GM19238 (cell line): ENCODE data around the gene SPATA21.
"Not testable (repeated sequence)": the region's sequence is repeated elsewhere in the genome, so short reads cannot be mapped to it uniquely, and the experiment has no call there.

ENCODE experiments used
- DNase-seq: peaks from one replicate; pipeline ENCODE4 v3.0.0; 2011; ENCODE audit warnings: low spot score; ENCODE audit not compliant: insufficient read length

SPATA21 gene

DNA sequence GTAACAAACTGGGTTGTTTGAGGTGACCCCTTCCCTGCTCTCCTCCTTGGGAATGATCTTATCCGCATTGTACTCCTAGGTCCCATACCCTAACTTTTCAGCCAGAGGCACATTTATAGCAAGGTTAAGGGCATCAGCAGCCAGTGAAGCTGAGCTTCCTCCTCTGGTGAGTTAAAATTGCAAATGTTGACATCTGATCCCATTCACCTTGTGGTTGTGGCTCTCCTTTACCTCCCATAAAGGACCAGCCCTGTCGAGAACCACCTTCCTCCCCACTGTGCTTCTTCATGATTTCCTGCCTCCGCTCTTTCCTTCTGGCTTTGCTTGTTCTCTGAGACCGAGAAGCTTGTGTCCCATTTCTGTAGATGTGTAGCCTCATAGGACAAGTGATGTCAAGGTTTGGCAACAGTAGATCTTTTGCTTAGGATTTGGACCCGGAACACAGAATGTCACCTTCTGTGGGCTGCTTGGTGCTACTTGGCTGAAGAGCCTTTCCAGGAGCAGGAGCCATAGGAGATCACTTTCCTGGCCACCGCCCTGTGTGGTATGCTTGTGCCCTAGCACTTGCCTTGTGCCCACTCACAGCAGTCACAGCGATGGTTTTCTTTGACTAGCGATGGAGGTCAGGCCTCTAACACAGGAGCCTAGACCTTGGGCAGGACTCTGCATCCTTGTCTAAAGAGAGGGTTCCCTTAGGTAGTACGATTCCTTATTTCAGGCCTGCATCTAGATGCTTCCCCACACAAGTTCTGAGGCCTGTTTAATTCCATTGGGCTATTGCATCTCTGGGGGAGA is 51.4 kb downstream of the SPATA21 start:
- DNase-seq = no peak

DNA sequence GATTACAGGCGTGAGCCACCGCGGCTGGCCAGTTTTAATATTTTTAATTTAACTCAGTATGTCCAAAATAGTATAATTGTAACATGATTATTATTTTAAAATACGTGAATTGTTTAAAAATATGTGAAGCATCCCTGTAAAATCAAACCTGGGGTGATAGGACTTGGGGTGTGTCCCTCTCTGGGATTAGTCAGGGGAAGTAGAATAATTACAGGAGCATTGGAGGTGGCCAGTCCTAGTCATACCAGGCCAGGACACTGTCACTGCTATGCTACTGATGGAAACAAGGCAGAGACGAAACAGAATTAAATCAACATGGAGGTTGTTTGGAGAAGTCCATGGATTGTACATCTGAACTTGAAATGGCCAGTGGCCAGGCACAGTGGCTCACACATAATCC is 53.3 kb downstream of the SPATA21 start:
- no peak for DNase-seq

DNA sequence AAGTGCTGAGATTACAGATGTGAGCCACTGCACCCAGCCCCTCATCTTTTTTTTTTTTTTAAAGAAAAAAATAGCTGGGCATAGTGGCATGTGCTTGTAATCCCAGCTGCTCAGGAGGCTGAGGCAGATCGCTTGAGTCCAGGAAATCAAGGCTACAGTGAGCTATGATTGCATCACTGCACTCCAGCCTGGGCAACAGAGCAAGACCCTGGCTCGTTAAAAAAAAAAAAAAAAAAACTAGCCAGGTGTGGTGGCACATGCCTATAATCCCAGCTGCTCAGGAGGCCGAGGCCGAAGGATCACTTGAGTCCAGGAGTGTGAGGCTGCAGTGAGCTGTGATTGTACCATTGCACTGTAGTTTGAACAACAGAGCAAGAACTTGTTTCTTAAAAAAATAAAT is 56.4 kb downstream of the SPATA21 start:
- DNase-seq = no peak

DNA sequence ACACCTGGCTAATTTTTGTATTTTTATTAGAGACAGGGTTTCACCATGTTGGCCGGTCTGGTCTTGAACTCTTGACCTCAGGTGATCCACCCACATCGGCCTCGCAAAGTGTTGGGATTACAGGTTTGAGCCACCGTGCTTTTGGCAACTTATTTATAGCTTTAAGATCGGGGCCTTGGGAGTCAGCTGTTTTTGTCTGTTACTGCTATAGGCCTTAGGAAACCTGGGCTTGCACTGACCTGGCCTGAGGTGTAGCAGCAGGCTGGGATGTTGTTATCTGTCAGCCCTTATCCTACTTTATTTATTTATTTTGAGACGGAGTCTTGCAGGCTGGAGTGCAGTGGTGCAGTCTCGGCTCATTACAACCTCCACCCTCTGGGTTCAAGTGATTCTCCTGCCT is 58.8 kb downstream of the SPATA21 start:
- DNase-seq = no peak

DNA sequence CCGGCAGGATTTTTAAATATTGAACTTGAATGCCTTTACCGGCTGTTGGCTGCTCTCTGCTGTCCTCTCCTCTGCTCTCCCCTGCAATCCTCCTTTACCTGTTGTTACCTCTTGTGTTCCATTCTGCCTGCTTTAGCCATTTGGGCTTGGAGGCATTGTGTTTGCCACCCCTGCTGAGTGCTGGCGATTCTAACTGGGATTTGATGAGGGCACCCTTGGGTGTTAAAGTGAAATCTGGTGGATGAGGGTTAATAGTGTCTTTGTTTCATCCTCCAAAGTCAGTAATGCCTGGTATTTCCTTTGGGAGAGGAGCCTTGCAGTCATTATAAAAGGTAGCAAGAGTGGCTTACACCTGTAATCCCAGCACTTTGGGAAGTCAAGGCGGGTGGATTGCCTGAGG is 60.3 kb downstream of the SPATA21 start:
- DNase-seq = no peak

DNA sequence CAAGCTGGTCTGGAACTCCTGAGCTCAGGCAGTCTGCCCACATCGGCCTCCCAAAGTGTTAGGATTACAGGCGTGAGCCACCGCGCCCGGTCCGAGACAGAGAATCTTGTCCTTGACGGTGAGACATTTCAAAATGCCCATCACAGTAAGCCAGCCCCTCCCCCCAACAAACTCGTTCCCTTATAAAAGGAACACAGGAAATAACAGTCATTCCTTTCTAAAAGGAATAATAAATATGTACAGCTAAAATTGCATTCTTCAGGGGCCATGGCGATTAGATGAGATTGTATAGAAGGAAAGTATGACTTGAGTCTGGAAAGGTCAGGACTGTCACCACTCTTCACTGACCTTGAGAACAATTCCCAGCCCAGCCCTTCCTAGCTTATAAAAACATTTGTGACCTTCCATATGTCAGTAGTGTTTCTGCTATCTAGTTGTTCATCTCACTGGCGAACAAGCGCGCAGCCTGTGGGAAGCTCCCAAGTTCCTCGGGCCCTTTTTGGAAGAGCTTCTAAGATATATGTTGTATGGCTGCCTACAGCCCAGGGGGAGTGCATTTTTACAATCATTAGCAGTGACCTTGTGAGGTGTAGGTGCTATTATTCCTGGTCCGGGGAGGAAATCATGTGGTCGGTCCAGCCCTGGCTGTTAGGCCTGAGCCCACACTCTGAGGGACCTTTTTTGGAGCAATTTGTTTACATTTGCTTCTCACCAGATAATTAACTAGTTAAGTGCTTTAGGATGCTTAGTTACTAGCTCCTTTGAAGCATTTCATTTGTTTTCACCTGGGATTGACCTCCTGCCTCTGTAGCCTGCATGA is 61.5 kb downstream of the SPATA21 start:
- DNase-seq = no peak

DNA sequence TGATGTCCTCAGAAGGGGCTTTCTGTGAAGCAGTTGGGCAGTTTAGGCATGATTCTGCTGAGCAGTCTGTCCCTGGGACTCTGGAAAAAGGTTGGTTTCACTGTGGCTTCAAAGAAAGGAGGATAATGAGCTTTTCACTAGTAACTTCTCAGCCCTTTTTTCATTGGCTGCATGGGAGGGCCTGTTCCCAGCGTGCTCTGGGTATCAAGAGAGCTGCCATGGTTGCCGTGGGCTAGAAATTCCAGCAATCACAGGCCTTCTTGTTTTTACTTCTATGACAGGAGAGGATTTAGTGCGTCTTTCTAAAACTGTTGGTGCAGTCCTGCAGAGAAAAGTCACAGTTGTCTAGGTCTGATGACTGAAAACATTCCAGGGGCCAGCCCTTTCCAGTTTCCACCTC is 63.0 kb downstream of the SPATA21 start:
- no peak for DNase-seq

DNA sequence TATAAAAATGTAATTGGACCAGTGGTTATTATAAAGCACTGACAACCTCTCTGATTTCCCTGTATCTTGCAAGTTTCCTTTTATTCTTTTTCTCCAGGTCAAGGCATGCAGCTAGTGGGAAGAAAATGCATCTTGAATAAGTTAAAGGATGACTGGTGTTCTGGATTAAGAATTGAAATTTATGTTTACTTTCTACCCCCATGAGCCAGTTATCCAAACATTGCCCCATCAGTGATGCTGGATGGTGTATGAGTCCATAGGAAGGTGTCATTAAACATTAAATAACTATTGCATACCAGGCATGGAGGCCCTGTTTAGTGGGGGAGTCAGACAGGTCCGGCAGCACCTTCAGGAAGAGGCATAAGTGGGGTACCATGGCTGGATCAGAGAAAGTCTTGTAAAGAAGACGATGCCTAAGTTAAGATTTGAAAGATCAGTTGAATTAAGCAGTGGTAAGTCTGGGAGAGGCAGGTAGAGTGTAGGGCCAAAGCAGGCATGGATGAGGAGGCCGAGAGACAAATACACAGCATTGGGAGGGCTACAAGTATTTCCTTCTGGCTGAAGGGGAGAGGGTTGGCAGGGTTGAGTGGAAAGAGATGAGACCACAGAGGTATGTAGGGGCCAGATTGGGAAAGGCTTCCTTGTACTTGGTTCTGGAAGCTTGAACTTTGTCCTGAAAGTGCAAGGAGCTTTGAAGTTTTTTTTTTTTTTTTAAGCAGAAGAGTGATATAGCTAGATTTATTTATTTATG is 64.5 kb downstream of the SPATA21 start:
- DNase-seq = no peak

DNA sequence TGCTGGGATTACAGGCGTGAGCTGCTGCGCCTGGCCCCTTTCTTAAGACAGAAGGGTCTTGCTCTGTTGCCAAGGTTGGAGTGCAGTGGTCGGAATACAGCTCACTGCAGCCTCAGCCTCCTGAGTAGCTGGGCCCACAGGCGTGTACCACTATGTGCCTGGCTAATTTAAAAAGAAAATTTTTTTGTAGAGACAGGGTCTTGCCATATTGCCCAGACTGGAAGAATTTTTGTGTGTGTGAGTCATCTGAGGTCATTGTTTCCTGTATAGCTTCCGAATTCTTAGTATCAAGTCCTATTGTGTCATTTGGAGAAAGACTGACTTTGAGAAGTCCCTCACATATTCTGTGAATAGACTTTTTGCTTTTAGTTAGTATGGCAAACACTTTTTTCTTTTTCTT is 65.5 kb downstream of the SPATA21 start:
- DNase-seq = no peak

DNA sequence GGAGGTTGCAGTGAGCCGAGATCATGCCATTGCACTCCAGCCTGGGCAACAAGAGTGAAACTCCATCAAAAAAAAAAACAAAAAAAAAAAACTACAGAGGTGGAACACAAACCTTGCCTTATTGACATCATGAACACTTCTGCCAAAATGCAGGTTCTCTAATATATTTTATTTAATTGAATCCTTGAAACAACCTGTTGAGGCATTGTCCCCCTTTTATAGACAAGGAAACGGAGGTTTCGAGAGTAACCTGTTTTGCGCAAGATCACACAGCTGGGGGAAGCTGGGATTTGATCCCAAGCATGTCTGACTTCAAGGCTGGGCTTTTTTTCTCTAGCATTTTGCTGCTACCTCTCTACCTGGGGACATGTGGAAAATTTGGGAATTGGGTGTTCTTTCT is 67.4 kb downstream of the SPATA21 start:
- DNase-seq = no peak

DNA sequence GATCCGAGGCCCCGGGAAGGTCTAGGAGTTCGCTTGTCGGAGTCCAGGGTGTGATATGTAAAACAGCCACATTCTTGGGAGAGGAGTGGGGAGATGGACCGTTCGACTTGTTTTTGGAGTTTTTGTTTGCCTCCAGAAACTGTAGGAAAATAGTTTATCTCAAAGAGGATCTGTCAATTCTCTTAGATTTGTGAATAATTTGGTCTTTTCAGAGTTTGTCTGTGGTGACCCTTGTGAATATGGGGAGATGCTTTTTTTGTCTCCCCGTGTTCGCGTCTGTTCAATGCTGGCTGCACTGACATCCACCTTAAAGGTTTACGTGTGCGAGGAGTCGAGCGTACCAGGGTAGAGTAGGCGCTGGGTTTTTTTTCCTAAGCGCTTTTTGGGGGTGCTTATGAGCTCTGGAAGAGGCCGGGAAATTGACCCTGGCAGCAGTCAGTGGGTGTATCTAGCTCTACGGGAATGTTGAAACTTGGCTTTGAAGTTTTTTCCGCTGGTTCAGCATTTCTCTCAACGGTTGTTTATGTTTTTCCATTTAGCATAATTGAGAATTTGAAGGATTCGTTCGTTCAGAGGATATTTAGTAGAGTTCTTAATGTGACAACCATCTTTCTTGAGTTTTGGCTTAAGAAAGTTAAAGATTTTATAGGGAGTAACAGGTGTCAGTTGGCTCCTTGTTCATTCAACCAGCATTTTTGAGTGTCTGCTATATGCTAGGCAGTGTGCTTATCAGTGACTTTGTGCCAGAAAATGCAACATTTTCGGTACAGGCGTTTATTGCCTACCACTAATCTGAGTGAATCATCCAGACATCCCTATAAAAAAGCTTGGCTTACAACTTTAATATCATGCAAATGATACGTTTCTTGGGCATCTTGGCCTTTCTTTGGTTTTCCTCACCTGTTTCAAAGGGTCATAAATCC is 69.0 kb downstream of the SPATA21 start:
- DNase-seq = no peak

DNA sequence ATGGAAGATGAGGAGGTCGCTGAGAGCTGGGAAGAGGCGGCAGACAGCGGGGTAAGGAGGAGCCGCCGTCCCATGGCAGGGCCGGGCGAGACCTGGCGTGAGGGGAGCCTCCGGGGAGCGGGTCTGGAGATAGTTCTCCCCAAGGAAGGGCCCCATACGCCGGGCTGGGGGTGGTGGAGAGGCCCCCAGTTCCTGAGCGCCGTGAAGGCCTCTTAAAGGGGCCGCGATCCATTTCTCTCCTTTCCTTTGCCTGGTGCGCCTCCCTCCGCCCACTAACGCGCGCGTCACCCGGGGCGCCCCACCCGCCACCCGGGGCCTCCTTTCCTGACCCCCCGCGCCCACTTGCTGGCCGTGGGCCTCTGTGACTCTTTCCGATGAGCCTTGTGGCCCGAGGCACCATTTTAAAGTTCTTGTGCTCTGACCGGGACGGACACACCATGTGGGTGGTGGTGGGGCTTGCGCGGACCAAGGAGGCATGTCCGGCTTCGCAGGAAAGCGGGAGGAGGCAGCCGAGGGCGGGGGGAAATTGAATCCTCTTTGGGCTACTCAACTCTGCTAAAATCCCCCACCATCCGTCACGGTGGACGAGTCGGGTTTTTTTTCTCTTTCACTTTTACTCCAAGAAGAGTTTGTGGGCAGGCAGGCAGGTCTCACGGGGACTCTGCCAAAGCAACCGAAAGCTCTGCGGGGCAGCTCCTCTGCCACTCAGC is 69.8 kb downstream of the SPATA21 start:
- peak; percentile 58 for DNase-seq

DNA sequence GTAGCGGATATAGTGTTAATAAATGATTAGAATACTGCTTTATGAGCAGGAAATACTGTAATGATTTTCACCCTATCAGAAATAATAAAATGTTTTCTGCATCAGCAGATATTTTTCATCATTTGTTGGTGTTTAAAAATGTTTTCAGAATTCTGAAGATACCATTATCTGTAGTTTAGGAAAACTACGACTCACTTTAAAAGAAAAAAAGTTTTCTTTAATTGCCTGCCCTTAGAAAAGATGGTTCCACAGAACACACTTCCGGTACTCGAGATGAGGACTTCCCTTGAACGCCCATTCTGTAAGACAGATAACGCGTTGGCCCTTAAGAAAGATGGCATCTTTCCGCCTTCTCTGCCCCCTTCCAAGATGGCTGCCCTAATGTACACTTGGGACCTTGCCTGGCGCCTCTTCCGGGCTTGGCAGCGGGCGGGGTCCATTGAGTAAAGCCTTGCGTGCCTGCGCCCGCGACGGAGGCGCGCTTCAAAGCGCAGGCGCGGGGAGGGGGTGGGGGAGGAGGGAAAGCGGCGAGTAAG is 70.4 kb downstream of the SPATA21 start, which contains the start of gene SZRD1:
SZRD1 (plus strand) TSS at position 521 of the 536 bp plus-strand sequence. CDS start 16 bp downstream, outside the sequence.
- DNase-seq = peak; percentile 69

DNA sequence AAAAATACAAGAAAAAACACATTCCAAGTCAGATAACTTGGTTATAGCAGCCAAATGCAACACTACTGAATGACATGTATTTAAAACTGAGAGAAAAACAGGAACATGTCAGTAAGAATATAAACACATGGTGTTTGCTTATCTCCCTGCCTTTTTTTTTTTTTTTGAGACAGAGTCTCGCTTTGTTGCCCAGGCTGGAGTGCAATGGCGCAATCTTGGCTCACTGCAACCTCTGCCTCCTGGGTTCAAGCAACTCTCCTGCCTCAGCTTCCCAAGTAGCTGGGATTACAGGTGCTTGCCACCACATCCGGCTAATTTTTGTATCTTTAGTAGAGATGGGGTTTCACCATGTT is 72.1 kb downstream of the SPATA21 start:
- not testable (repeated sequence) for DNase-seq

DNA sequence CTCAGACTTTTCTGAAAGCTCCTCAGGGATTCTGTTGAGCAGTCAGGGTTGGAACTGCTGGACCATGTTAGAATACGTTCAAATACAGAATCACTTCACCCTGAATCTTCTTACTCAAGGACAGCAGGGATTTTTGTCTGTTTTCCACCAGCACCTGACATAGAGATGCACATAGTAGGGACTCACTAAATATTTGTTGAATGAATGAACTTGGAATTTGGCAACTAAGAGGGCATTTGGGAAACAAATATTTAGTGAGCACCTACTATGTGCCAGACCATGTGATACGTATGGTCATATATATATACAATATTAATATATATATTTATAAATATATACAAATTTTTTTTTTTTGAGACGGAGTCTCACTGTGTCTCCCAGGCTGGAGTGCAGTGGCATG is 80.4 kb downstream of the SPATA21 start:
- DNase-seq = no peak

DNA sequence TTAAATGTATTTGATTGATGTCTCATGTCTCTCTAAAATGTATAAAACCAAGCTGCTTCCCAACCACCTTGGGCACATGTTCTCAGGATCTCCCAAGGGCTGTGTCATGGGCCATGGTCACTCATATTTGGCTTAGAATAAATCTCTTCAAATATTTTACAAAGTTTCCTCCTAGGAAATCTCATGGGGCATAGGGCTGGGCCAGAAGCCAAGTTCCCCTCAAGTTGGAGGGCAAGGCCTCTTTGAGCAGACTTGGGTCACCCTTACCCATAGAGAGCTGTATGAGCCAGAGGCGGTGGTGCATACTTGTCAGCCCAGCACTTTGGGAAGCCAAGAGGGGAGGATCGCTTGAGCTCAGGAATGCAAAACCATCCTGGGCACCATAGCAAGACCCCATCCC is 82.6 kb downstream of the SPATA21 start:
- DNase-seq = no peak

DNA sequence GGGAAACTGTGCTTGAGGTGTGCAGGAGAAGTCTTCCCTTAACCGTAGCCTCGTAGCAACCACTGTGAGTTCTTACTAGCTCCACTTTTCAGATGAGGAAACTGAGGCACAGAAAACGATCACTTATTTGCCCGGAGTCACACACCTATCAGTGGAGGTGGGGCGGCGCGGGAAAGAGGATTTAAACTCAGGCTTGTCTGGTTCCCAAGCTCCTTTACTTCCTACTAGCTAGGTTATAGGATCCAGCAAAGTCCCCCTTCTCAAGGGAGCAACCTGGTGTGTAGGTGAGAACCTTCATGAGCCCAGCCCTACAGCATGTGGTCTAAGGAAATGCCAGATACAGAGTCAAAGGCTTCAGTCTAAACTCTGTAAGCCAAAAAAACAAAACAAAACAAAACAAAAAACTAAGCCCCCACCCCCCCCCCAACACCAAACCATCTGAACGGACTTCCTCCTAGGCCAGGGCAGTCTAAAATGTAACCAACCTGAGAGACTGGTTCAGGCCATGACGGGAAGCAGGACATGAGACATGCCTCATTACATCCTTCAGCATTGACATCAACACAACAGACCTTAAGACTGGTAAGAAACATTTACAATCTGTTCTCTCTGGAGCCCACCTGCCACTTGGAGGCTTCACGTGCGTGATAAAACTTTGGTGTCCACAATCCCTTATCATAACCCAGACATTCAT is 84.2 kb downstream of the SPATA21 start:
- no peak for DNase-seq

DNA sequence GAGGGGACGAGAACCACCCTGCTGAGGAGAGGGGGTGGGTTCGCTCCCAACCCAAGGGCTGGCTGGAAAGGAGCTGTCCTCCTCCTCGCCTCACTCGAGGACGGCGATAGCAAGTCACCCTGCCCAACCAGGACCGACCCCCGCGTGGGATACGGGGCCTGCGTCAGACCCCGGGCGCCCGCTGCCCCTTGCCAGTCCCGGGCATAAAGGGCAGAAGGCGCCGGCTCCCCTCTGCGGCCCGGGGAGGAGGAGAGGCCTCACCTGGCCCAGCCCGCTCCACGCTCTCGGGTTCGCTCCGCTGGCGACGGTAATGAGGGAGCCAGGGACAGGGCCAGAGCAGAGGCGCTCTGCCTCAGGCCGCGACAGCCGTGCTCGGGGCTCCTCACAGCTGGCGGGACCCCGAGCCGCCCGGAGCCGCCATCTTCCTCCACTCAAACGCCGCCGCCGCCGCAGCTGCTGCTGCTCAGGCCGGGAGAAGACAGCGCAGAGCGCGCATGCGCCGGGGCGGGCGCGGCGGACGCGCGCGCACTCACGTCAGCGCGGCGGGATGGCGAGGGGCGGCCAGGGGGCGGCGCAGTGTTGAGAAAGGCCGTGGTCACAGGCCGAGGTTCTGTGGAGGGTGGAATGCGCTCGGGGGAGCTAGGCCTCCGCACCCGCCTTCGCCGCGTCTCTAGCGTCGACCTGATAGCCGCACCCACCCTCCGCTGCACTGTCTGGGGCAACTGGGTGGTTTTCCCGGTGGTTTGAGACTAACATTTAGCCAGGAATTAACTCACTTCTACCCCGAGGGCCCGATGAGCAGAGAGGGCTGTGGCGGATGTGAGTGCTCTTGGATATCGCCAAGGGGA is 85.0 kb downstream of the SPATA21 start, which contains the start of gene FBXO42:
FBXO42 (minus strand) TSS at position 487 of the 848 bp plus-strand sequence. CDS start 37,062 bp downstream, outside the sequence.
- DNase-seq = peak; percentile 88
